Muscle of arm (tissue), 12 donors: ENCODE measurements around the gene MYOF. TPM values are rescaled to one million over a fixed set of nuclear protein-coding genes. Genes with fewer than 3 reads are reported as not detected.
"Not testable (repeated sequence)": the region's sequence is repeated elsewhere in the genome, so short reads cannot be mapped to it uniquely, and the experiment has no call there.

ENCODE experiments used
- DNase-seq: peaks from one replicate; pipeline ENCODE4 v3.0.0-alpha.2; 2013
- polyA plus RNA-seq, 12 donors: library from polyadenylated mRNA; unstranded; fragments of 120-200 nt; gene quantifications; one replicate each; pipeline ENCODE4 v1.2.1, GENCODE V29; 2013; ENCODE audit not compliant: insufficient read length in 12 of 12

MYOF gene
- polyA plus RNA-seq, 12 donors, result 25.5 to 126 (median 60.3) TPM; not detected in 1

DNA sequence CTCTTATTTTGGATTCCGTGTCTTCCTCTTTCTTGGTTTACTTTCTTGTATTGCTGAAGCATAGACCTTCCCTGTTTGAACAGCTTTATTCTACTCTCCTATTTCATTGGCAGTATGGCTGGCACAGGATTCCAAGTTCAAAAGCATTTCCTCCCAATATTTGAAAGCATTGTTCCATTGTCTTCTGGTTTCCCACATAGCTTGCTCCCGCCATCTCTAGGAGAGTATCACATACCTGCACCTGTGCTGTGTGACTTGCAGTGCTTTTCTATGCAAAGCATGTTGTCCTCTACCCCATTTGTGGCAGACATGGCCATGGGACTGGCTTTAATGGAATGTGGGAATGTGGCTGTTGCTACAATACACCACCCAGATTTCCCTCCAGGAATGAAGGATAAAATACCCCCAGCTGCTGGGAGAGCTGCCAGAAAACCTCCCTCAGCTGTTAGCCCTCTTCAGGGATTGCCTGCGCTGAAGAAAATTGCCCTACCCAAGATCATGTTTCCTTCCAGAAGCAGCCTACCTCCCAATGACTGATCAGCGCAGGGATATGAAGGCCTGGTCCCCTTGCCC is 6.9 kb upstream of the MYOF start:
- no peak for DNase-seq

DNA sequence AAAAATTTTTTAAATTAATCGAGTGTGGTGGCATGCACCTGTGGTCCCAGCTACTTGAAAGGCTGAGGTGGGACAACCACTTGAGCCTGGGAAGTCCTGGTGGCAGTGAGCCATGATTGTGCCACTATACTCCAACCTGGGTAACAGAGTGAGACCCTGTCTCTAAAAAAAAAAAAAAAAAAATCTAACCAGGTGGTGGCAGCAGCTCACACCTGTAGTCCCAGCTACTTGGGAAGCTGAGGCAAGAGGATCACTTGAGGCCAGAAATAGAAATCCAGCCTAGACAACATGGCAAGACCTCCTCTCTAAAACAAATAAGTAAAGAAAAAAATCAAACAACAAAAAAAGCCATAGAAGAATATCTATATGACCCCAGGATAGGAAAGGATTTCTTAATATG is 3.6 kb upstream of the MYOF start:
- DNase-seq, result no peak

DNA sequence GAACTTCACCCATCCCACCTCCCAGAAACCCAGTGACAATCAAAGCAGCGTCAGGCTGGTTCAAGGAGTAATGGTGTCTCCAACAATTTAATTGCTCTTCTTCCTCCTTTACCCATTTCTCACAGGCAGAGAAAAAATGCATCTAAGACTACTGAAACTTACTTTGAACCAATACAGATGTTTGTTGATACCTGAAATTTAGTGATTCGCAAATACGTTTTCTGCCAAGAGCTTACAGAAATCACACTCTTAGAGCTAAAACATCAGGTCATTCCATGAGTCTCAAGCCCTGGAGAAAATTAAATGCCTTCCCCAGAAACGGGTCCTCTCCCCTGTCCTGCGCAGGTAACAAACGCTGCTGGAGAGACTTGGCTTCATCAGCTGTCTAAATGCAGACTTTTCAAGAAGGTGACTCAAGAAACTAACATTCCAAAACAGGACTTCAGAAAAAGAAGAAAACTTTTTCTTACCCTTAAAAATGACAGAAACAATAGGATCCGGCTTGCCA is 443 bp downstream of the MYOF start:
- DNase-seq, result peak; percentile 50

DNA sequence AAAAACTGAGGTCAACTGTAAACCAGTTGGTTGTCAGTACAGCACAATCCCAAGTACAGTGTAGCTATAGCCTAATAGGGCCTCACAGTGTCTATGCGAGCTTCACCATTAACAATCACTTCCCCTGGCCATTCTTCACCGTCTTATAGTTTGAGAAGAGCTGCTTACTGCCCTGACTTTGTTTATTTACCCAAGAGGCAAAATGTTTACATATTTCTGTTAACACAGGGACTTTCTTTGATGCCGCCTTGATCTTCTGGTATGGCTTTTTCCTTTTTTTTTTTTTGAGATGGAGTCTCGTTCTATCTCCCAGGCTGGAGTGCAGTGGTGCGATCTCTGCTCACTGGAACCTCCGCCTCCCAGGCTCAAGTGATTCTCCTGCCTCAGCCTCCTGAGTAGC is 3.3 kb downstream of the MYOF start:
- no peak for DNase-seq

DNA sequence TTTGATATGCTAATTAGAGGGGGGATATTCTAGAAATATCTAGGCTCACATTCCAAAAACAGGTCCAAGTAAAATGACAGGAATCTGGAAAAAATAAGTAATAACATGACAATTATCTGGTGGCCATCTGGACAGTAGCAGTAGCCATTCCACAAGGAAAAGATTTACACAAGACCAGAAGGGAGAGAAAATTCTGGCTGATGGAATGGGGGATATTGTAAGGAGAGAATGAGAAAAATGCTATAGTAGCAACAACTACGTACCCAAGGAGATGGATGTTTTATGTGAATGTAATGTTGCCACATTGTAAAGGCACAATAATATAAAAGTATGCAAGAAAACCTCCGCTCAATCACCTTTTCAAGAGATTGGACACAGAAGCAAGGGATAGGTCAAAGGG is 5.4 kb downstream of the MYOF start:
- no peak for DNase-seq

DNA sequence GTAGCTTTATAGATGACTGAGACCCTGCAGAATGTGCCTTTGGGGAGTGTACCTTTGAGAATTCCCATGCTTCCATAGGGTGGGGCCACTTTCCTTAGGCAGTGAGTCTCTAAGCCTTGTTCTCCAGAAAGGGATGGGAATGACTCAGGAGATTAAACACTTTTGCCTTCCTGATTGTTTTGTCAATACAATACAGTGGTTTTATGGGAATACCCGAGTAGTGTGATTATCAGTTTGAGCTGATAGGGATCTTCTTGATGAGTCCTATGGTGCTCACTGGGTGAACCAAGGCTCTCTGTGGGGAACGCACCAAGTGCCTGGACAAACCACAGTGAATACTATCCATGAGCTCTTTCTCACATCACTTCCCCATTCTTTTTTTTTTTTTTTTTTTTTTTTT is 6.3 kb downstream of the MYOF start:
- DNase-seq, result no peak

DNA sequence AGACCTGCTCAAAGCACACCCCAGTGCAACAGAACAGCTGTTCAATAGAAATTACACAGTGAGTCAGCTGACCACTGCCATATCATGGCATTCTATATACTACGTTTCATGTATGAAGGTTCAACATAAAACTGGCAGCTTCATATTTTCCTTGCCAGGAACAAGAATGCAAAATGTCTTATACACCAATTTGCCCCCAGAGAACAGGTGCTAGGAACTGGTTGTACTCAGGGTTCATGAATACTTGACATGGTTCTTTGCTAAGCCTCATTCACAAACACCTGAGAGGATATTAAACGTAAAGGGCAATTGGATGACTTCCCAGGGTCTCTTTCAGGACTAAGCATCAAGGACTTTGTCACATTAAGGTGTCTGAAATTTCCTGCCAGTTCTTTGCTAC is 6.9 kb downstream of the MYOF start:
- DNase-seq, result no peak

DNA sequence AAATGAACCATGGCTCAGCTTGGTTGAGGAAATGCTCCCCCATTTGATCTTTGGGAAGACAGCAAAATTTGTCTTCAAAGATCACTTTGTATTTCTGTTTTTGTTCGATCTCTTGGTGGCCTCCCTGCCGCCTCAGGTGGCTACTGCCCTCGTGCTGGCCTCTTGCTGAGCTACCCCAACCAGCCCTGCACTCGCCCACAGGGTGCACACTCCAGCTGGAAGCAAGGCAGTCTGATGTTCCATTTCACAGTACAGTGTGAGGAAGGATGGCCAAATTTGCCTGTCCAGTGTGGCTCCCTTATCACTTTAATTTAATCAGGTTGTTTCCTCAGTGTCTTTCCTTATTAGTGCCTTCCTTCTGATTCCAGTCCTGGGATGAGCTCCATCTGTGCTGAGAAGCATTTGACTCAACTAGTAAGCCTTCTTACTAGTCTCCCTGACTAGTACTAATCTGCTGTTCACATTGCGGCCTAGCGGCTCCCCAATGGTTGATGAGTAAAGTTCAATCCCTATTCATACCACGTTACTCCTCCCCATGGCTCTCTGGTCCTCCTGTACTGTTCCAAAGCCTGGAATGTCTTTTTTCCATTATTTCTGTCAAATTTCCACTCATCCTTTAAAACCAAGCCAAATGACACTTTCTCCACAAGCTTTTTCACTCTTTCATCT is 8.2 kb downstream of the MYOF start:
- no peak for DNase-seq

DNA sequence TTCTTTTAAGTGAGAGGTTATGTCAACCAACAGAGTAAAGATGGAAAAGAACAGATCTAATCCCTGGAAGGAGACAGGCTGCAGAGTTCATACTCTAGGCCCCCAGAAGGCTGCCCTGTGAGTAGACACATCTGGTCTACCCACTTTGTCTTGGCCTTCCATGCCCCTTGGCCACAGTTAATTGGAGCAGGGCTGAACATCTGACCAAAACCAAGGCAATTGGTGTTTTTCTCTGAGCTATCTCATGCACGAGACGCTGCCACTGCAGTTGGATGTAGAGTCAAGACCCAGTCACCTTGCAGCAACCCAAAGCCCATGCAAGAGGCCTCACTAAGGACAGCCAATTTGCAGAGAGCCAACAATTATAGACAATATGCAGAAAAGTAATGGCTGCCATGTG is 9.0 kb downstream of the MYOF start:
- no peak for DNase-seq

DNA sequence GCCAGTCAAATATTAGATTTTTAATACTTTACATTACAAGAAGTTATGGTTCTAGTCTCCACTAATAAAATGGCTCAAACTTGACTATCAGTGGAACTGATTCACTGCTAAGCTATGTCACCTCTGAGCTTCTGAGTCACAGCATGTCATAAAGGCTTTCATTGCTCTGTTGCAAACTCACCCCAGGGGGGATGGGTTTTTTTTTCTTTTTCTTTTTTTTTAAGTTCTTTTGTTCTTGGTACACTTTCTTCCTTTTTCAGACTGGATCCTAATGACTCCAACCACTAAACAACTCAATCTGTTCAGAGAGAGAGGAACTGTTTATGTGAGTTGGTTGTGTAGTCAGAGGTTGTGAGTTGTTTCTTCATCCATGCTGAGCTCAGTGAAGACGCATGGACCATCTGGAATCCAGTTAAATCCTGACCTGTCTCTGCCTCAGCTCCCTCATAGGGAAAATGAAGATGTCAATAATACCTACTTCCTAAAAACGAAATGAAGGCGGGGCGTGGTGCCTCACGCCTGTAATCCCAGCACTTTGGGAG is 11.0 kb downstream of the MYOF start:
- DNase-seq, result no peak

DNA sequence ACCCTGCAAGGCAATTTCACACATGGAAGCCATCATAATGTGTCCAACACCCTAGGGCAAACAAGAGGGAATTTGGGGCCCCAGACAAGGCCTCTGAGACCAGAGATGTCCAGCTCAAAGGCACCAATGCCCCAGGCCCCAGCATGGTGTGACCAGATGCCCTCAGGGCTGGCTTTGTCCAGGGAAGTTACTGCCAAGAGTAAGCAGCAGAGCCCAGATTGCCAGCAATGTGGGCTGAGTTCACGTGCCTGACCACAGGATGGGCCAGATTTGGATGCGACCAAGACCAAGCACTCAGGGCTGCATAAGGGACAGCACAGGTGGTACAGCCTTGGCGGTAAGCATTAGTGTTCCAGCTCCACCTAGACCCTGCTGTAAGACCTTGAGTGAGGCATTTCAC is 12.7 kb downstream of the MYOF start:
- DNase-seq, result no peak

DNA sequence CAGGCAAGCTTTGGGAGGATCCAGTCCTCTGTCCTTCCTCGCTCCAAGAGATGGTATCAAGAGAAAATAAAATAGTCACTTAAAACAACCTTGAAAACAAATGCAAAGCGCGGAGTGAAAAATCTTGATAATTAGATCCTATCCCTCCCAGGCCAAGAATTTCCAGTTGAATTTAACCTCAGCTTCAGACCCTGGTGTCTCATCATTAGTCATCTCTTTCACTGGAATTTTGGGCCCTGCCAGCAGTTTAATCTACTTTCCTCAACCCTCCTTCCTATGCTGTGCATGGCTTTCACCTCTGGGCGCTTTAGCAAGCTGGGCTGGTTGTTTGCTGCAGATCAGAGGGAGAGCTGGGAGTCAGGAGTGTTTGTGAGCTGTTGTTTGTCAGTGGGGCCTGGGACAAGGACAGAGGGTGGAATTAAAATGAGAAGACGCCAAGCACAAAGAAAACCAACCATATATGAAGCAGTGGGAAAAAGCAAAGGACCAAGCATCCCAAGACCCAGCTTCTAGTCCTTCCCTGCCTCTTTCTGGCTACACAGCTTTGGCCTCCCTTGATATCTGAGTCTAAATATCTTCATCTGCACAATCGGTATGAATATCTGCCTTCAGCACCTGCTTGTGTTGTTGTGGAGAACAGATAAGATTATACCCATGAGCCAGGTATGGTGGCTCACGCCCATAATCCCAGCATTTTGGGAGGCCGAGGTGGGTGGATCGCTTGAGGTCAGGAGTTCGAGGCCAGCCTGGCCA is 13.5 kb downstream of the MYOF start:
- no peak for DNase-seq

DNA sequence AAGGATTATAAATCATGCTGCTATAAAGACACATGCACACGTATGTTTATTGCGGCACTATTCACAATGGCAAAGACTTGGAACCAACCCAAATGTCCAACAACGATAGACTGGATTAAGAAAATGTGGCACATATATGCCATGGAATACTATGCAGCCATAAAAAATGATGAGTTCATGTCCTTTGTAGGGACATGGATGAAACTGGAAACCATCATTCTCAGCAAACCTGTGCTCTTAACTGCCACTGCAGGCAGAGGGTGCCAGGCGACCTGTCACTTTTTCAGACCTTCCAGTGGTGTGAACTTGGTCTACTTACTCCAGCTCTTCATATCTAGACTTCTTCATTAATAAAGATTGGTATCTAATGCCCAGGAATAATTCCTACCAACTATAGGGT is 14.5 kb downstream of the MYOF start:
- not testable (repeated sequence) for DNase-seq

DNA sequence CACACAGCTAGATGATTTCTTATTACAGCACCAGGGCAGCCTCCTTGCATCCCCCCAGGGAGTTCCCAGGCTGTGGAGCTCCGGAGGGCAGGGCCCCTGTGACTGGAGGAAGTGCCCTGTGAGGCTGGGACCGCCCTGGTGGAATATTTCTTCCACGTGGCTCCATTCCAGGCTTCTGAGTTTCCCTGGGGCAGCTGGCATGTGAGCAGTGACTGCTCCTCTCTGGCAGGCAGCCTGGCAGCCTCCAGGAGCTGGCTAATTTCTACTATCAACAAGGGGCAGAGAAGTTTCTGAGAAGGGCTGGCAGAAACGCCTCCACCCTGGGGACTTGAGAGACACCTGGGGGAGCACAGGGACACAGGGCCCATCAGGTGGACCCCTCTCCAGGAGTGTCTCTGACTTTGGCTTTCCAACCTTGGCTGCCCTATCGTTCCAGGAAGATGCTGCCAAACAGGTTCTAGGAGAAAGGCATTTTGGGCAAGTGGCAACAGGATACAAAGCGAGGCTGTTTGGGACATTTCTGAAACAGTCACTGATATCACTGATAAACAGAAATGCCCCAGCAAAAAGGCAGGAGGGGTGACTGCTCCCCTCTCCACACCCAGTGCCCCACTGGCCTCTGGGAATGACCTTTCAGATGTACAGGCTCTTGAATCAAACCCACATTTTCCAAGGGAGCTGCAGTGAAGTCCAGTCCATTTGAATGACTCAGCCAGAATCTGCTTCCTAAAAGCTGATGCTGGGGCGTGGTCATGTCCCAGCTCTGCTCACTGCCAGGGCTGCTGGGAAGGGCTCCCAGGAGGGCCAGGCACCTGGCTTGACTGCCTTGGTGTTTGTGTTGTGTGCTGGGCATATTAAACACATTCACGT is 16.1 kb downstream of the MYOF start:
- DNase-seq, result peak; percentile 44

DNA sequence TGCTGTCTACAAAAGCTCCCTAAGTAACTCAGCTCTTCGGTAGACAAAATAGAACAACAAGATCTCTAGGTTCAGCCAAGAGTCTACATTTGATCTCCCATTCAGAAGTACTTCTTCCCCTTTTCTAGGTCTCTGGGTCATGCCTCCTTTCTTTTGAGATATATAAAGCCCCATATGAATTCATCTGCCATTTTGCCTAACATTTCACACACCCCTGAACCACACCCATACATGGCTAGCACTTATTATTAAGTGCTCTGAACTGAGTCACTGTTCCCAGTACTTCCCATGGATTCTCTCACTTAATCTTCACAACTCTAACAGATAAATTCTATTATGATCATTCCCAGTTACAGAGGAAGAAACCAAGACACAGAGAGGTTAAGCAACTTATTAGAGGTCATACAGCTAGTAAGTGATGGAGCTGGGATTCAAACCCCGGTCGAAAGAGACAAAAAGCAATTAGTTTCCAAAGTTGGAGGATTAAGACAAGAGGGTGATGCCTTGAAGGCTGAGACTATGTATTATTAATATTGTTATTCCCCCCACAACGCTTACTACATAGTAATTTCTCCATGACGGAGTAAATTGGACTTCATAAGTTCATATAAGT is 17.3 kb downstream of the MYOF start:
- no peak for DNase-seq

DNA sequence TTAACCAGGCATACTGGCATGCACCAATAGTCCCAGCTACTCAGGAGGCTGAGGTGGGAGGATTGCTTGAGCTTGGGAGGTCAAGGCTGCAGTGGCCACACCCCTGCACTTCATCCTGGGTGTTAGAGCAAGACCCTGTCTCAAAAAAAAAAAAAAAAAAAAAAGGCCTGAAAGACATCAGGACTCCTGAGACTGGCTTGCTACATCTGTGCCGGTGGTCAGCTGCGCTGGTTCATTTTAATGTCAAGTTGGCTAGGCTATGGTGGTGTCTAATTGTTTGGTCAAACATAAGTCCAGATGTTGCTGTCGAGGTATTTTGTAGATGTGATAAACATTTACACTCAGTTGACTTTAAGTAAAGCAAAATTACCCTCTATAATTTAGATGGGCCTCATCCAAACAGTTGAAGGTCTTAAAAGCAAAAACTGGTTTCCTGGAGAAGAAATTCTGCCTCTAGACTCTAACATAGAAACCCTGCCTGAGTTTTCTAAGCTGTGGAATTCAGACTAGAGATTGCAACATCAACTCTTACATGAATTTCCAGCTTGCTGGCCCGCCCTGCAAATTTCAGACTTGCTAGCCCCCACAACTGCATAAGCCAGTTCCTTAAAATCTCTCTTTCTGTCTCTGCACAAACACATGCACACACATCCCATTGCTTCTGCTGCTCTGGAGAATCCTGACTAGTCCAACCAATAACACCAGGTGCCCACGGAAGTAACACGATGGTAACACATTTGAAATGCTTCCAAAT is 18.2 kb downstream of the MYOF start:
- DNase-seq, result peak; percentile 64

DNA sequence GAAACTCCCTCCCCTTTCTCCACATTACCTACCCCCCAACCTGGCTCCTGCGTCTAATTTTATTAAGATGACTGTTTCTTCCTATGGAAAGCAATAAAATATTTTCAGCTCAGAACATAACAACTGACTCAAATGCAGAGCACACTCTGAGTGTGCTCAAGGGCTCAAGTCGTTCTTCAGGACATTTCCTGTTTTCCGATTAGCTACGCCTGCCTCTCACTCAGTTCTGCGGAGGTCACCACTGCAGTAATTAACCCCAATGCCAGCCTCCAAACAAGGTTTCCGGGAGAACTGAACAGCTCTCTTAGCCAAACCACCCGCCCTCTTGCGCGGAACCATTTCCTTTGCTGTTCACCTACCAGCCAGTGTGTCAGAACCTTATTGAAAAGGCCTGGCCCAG is 19.3 kb downstream of the MYOF start:
- DNase-seq, result no peak

DNA sequence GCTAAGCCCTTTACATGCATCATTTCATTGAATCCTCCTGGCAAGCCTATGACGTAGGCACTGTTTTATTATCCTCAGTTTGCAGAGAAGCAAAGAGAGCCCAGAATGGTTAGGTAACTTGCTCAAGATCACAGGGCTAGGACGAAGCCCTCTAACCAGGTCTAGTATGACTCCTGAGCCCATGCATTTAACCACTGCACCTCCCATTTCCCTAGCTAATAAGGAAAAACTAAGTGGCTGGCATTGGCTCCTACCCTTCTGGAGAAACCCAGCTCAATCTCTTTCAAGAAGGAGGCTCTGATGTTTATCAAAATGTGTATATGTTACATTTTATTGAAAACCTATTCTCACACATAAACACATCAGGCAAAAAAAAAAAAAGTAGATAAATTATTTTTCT is 19.8 kb downstream of the MYOF start:
- DNase-seq, result no peak

DNA sequence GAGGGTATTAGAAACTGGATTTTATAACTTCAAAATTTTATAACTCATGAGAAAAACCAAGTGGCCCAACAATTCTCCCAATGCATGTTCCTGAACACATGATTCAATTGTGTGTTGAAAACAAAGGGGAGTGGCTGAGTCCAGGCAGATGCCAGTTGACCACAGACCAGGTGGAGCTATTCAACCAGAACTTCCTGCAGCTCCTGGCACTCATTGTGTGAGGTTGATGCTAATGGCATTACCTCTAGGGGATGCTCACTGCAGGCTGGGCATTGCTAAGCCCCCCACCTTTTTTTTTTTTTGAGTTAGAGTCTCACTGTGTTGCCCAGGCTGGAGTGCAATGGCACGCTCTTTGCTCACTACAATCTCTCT is 20.3 kb downstream of the MYOF start:
- DNase-seq, result no peak

DNA sequence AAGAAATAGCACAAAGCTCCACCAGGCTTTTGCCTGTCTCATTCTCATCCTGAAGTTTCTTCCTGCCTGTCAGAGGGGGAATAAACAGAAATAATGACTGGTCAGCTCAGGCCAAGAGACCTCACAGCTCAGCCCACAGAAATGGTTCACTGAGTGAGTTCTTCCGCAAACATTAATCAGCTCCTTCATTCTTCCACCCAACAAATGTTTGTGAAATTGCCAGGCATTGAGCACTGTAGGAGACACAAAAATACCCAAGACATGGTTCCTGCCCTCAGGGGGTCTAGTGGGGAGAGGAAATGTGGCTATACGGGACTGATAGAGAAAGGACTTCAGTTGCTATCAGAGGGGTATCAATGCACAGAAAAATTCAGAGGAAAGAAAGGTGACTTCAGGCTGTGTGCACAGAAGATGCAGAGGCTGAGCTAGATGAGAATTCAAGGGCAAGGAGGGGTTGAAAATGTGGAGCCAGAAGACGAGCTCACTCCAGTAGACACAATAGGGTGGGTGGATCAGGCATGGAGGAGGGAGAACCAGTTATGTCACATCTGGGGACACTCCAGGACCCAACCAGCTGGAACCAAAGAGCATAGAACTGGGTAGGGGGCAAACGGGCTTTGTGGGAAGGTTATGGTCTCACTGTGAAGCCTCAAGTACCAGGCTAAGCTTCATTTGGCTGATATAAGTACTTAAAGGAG is 20.9 kb downstream of the MYOF start:
- no peak for DNase-seq
